ENCODE results near the gene AK9. TPM values are rescaled to one million over a fixed set of nuclear protein-coding genes. Genes with fewer than 3 reads are reported as not detected.

Gene AK9
- total and polyA plus RNA-seq, 9 of the 15 experiments (the other 6 are each of a cell fraction or from before 2014, with no cell fraction given) = 0.59 to 1.9 (median 1.2) TPM

DNA sequence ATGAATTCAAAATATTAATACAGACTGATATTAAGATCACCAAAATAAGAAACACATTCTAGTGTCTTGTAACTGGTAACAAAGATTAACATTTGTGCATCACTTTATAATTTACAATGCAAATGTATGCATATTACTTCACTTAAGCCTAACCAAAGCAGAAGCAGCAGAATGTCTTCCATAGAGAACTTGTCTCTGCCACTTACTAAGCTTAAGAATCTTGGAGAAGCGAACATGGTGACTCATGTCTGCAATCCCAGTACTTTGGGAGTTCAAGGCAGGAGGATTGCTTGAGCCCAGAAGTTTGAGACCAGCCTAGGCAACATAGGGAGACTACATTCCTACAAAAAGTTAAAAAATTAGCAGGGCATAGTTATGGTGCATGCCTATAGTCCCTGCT lies 18.8 kb downstream of the AK9 start (continued):
- TF ChIP-seq, protein P1, sequence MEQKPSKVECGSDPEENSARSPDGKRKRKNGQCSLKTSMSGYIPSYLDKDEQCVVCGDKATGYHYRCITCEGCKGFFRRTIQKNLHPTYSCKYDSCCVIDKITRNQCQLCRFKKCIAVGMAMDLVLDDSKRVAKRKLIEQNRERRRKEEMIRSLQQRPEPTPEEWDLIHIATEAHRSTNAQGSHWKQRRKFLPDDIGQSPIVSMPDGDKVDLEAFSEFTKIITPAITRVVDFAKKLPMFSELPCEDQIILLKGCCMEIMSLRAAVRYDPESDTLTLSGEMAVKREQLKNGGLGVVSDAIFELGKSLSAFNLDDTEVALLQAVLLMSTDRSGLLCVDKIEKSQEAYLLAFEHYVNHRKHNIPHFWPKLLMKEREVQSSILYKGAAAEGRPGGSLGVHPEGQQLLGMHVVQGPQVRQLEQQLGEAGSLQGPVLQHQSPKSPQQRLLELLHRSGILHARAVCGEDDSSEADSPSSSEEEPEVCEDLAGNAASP (IDR thresholded peaks at IDR 0.05) = no peak

DNA sequence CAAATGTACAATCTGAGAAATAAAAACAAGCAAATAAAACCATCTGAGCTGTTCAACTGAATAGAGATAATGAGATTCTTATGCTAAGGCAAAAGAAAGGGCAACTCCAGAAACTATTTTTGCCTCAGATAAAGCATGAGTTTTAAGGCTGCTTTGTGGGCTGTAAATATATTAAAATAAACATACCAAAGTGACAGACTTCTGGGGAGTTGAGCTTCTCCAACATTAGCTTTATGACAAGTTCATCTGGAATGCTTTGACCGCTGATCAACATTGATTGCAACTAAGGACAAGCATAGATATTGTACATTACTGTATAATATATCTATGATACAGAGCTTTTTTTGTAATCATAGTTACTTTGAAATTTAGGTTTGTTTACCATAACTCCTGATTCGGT lies 19.3 kb downstream of the AK9 start:
- H3K79me2 ChIP-seq (ENCODE audit: control insufficient read depth, insufficient read depth, low read length) = no peaks in the 10 kb centered on the region
- WGBS (ENCODE audit: insufficient coverage, low coverage, missing lambda C conversion rate) = 0% methylated on average over 2 of the region's 2 CpGs
- DNase-seq (ENCODE audit: extremely low read depth in 1 of 4, low spot score in 3 of 4) = no peak
- no peak for TF ChIP-seq HNRNPUL1 (IDR thresholded peaks at IDR 0.05; ENCODE audit: low read length)
- TF ChIP-seq, protein P2, sequence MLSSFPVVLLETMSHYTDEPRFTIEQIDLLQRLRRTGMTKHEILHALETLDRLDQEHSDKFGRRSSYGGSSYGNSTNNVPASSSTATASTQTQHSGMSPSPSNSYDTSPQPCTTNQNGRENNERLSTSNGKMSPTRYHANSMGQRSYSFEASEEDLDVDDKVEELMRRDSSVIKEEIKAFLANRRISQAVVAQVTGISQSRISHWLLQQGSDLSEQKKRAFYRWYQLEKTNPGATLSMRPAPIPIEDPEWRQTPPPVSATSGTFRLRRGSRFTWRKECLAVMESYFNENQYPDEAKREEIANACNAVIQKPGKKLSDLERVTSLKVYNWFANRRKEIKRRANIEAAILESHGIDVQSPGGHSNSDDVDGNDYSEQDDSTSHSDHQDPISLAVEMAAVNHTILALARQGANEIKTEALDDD (IDR thresholded peaks at IDR 0.05) = no peak
- TF ChIP-seq, protein P3, sequence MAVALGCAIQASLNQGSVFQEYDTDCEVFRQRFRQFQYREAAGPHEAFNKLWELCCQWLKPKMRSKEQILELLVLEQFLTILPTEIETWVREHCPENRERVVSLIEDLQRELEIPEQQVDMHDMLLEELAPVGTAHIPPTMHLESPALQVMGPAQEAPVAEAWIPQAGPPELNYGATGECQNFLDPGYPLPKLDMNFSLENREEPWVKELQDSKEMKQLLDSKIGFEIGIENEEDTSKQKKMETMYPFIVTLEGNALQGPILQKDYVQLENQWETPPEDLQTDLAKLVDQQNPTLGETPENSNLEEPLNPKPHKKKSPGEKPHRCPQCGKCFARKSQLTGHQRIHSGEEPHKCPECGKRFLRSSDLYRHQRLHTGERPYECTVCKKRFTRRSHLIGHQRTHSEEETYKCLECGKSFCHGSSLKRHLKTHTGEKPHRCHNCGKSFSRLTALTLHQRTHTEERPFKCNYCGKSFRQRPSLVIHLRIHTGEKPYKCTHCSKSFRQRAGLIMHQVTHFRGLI (CRISPR knock-in tag; IDR thresholded peaks at IDR 0.05) = no peak
- no peak for TF ChIP-seq HDAC6 (IDR thresholded peaks at IDR 0.05; ENCODE audit: low read depth, low read length)
- no peak overlapping the region for H2AFZ ChIP-seq (ENCODE audit: low read depth, low read length)
- H3K9me1 ChIP-seq (ENCODE audit: control insufficient read depth, insufficient read depth, low read length) = no peaks in the 10 kb centered on the region
- H3K36me3 ChIP-seq (ENCODE audit: control insufficient read depth, insufficient read depth, low read length) = no peaks in the 10 kb centered on the region
- no peak overlapping the region for H3K4me3 ChIP-seq
- ChIA-PET POLR2A (interaction anchor here (0.7 kb wide), 1 partner anchor 34 kb away, joined by 3 read pairs; no protein-coding TSS in a partner anchor), CTCF (ENCODE audit: low intra/inter-chr PET ratio) (no interaction called here)
- in situ Hi-C loops (cut with MboI) = no loop called here
- BruUV-seq (replicated peaks) = no TSS peak
- FAIRE-seq = no peak
- no peaks in the 10 kb centered on the region for H3K27me3 ChIP-seq (ENCODE audit: control insufficient read depth in 2 of 2, insufficient read depth in 2 of 2, low read length in 2 of 2)
- intact Hi-C loops (cut with micrococcal nuclease) = no loop called here
- H3K9me3 ChIP-seq (replicated peaks; ENCODE audit: control insufficient read depth, insufficient read depth, low read depth, low read length) = no peaks in the 10 kb centered on the region
- no peaks in the 10 kb centered on the region for H4K20me1 ChIP-seq (replicated peaks; ENCODE audit: control insufficient read depth, insufficient read depth, low read length)
- no peak overlapping the region for H3K4me2 ChIP-seq (ENCODE audit: insufficient read depth, low read length)
- no peaks in the 10 kb centered on the region for H3K4me1 ChIP-seq (replicated peaks in 1 of 2; ENCODE audit: control insufficient read depth in 2 of 2, insufficient read depth in 2 of 2, low read length in 2 of 2)
- no peak for ATAC-seq
- H3K9ac ChIP-seq (ENCODE audit: insufficient read depth in 1 of 2, low read depth in 2 of 2, low read length in 2 of 2) = no peak overlapping the region
- H3K27ac ChIP-seq (ENCODE audit: extremely low read depth, low read depth, low read length) = no peak overlapping the region

Data from K562 (cell line).